ENCODE data around the gene RASSF5.

GRCh38 chr1:206506405-206507283 lies 687 bp upstream of the RASSF5 start:
- TF ChIP-seq EP300 (IDR thresholded peaks at IDR 0.05; ENCODE audit: low read depth): no peak
- TF ChIP-seq CTCF (IDR thresholded peaks at IDR 0.05): no peak
- TF ChIP-seq POLR2AphosphoS5 (IDR thresholded peaks at IDR 0.05): no peak

Data from transverse colon (tissue), 4 donors.